Measurements from ENCODE around the gene STARD5. TPM values are rescaled to one million over a fixed set of nuclear protein-coding genes. Genes with fewer than 3 reads are reported as not detected.

Gene STARD5
- total and polyA plus RNA-seq, 2 experiments from 2014 or later, result 7.2 to 12.1 TPM

- no peak for TF ChIP-seq EZH2 (IDR thresholded peaks at IDR 0.05; ENCODE audit: insufficient read depth, poor library complexity, severe bottlenecking)
- Histone ChIP-seq H3K9me2 (ENCODE audit: insufficient read depth) (no peaks in the 10 kb centered on the region), H3K27me3 (replicated peaks; ENCODE audit: insufficient read depth) (no peaks in the 10 kb centered on the region), H4K20me1 (ENCODE audit: insufficient read depth) (no peaks in the 10 kb centered on the region), H3K79me2 (ENCODE audit: insufficient read depth) (no peaks in the 10 kb centered on the region), H2AFZ (no peak overlapping the region), H3F3A (ENCODE audit: insufficient read depth) (peaks cover 27% of the 10 kb centered on the region), H3K4me3 (no peak overlapping the region), H3K9me3 (ENCODE audit: low read depth) (no peaks in the 10 kb centered on the region), H3K4me2 (ENCODE audit: unreplicated experiment) (no peak overlapping the region), H3K9ac (no peak overlapping the region), H3K36me3 (ENCODE audit: low read depth) (no peaks in the 10 kb centered on the region), H3K27ac (no peak overlapping the region), H3K4me1 (ENCODE audit: insufficient read depth) (peaks cover 21% of the 10 kb centered on the region)
- WGBS, 2 experiments (ENCODE audit: low coverage in 1 of 2, low lambda C conversion rate in 2 of 2, missing lambda C conversion rate in 2 of 2), result 92 to 99% methylated on average over 4 of the region's 4 CpGs
- DNase-seq, result peak; percentile 42
- in situ Hi-C loops (cut with MboI), result no loop called here
Measured at GRCh38 chr15:81336568-81336967, 12.6 kb upstream of the STARD5 start.

- Histone ChIP-seq H2AFZ (no peak overlapping the region), H3K9ac (no peak overlapping the region), H3K9me2 (ENCODE audit: insufficient read depth) (no peaks in the 10 kb centered on the region), H3K4me1 (ENCODE audit: insufficient read depth) (peaks cover 21% of the 10 kb centered on the region), H3K4me3 (no peak overlapping the region), H3F3A (ENCODE audit: insufficient read depth) (peaks cover 27% of the 10 kb centered on the region), H3K79me2 (ENCODE audit: insufficient read depth) (no peaks in the 10 kb centered on the region), H3K27ac (no peak overlapping the region), H3K27me3 (replicated peaks; ENCODE audit: insufficient read depth) (no peaks in the 10 kb centered on the region), H4K20me1 (ENCODE audit: insufficient read depth) (no peaks in the 10 kb centered on the region), H3K36me3 (ENCODE audit: low read depth) (no peaks in the 10 kb centered on the region), H3K4me2 (ENCODE audit: unreplicated experiment) (no peak overlapping the region), H3K9me3 (ENCODE audit: low read depth) (no peaks in the 10 kb centered on the region)
- 97 to 98% methylated on average over 4 of the region's 4 CpGs for WGBS, 2 experiments (ENCODE audit: low coverage in 1 of 2, low lambda C conversion rate in 2 of 2, missing lambda C conversion rate in 2 of 2)
- in situ Hi-C loops (cut with MboI), result no loop called here
- no peak for TF ChIP-seq EZH2 (IDR thresholded peaks at IDR 0.05; ENCODE audit: insufficient read depth, poor library complexity, severe bottlenecking)
- TF ChIP-seq EZH2phosphoT487 (IDR thresholded peaks at IDR 0.05; ENCODE audit: insufficient read depth, low read depth), result no peak
- no peak for DNase-seq
Measured at GRCh38 chr15:81335631-81336030, 11.7 kb upstream of the STARD5 start.

- Histone ChIP-seq H4K20me1 (ENCODE audit: insufficient read depth) (no peaks in the 10 kb centered on the region), H3K9ac (no peak overlapping the region), H3K9me3 (ENCODE audit: low read depth) (no peaks in the 10 kb centered on the region), H3F3A (ENCODE audit: insufficient read depth) (peaks cover 27% of the 10 kb centered on the region), H3K27me3 (replicated peaks; ENCODE audit: insufficient read depth) (no peaks in the 10 kb centered on the region), H3K27ac (no peak overlapping the region), H3K9me2 (ENCODE audit: insufficient read depth) (no peaks in the 10 kb centered on the region), H3K36me3 (ENCODE audit: low read depth) (no peaks in the 10 kb centered on the region), H2AFZ (no peak overlapping the region), H3K79me2 (ENCODE audit: insufficient read depth) (no peaks in the 10 kb centered on the region), H3K4me2 (ENCODE audit: unreplicated experiment) (no peak overlapping the region), H3K4me1 (ENCODE audit: insufficient read depth) (peaks cover 24% of the 10 kb centered on the region), H3K4me3 (no peak overlapping the region)
- WGBS, 2 experiments (ENCODE audit: low coverage in 1 of 2, low lambda C conversion rate in 2 of 2, missing lambda C conversion rate in 2 of 2), result 93 to 96% methylated on average over 10 of the region's 10 CpGs
- no peak for DNase-seq
- TF ChIP-seq EZH2phosphoT487 (IDR thresholded peaks at IDR 0.05; ENCODE audit: insufficient read depth, low read depth) (no peak), EZH2 (IDR thresholded peaks at IDR 0.05; ENCODE audit: insufficient read depth, poor library complexity, severe bottlenecking) (no peak)
- in situ Hi-C loops (cut with MboI), result no loop called here
Measured at GRCh38 chr15:81334768-81335435, 11.0 kb upstream of the STARD5 start.

GRCh38 chr15:81333363-81333762, 9.4 kb upstream of the STARD5 start:
- Histone ChIP-seq H3K36me3 (ENCODE audit: low read depth) (no peaks in the 10 kb centered on the region), H3K27me3 (replicated peaks; ENCODE audit: insufficient read depth) (no peaks in the 10 kb centered on the region), H3K27ac (no peak overlapping the region), H3K4me1 (ENCODE audit: insufficient read depth) (peaks cover 15% of the 10 kb centered on the region), H3K79me2 (ENCODE audit: insufficient read depth) (no peaks in the 10 kb centered on the region), H3F3A (ENCODE audit: insufficient read depth) (peaks cover 19% of the 10 kb centered on the region), H3K4me3 (no peak overlapping the region), H3K9me3 (ENCODE audit: low read depth) (no peaks in the 10 kb centered on the region), H2AFZ (no peak overlapping the region), H3K4me2 (ENCODE audit: unreplicated experiment) (no peak overlapping the region), H3K9ac (no peak overlapping the region), H3K9me2 (ENCODE audit: insufficient read depth) (no peaks in the 10 kb centered on the region), H4K20me1 (ENCODE audit: insufficient read depth) (no peaks in the 10 kb centered on the region)
- 98 to 99% methylated on average over 3 of the region's 3 CpGs for WGBS, 2 experiments (ENCODE audit: low coverage in 1 of 2, low lambda C conversion rate in 2 of 2, missing lambda C conversion rate in 2 of 2)
- in situ Hi-C loops (cut with MboI), result no loop called here
- no peak for DNase-seq
- no peak for TF ChIP-seq EZH2phosphoT487 (IDR thresholded peaks at IDR 0.05; ENCODE audit: insufficient read depth, low read depth)
- TF ChIP-seq EZH2 (IDR thresholded peaks at IDR 0.05; ENCODE audit: insufficient read depth, poor library complexity, severe bottlenecking), result no peak
